Measurements from ENCODE around the gene R3HCC1L.
"Not testable (repeated sequence)": the region's sequence is repeated elsewhere in the genome, so short reads cannot be mapped to it uniquely, and the experiment has no call there.

The R3HCC1L gene

GRCh38 chr10:98139431-98139830, 5.0 kb downstream of the R3HCC1L start:
- no peak for DNase-seq (ENCODE audit: low spot score)
- in situ Hi-C loops (cut with MboI; ENCODE audit: low pct_unique_long_range_greater_than_20kb, low sequenced_read_pairs, unreplicated experiment) = no loop called here
- TF ChIP-seq CTCF (IDR thresholded peaks at IDR 0.05; ENCODE audit: extremely low read depth, insufficient read depth, missing control alignments) = no peak

GRCh38 chr10:98141484-98142073, 7.1 kb downstream of the R3HCC1L start:
- TF ChIP-seq CTCF (IDR thresholded peaks at IDR 0.05; ENCODE audit: extremely low read depth, insufficient read depth, missing control alignments) = no peak
- DNase-seq (ENCODE audit: low spot score) = no peak
- in situ Hi-C loops (cut with MboI; ENCODE audit: low pct_unique_long_range_greater_than_20kb, low sequenced_read_pairs, unreplicated experiment) = no loop called here

GRCh38 chr10:98144985-98145384, 10.5 kb downstream of the R3HCC1L start:
- no peak for DNase-seq (ENCODE audit: low spot score)
- TF ChIP-seq CTCF (IDR thresholded peaks at IDR 0.05; ENCODE audit: extremely low read depth, insufficient read depth, missing control alignments) = no peak
- in situ Hi-C loops (cut with MboI; ENCODE audit: low pct_unique_long_range_greater_than_20kb, low sequenced_read_pairs, unreplicated experiment) = no loop called here

GRCh38 chr10:98149858-98150257, 15.4 kb downstream of the R3HCC1L start:
- in situ Hi-C loops (cut with MboI; ENCODE audit: low pct_unique_long_range_greater_than_20kb, low sequenced_read_pairs, unreplicated experiment) = no loop called here
- TF ChIP-seq CTCF (IDR thresholded peaks at IDR 0.05; ENCODE audit: extremely low read depth, insufficient read depth, missing control alignments) = no peak
- DNase-seq (ENCODE audit: low spot score) = no peak

- in situ Hi-C loops (cut with MboI; ENCODE audit: low pct_unique_long_range_greater_than_20kb, low sequenced_read_pairs, unreplicated experiment) = no loop called here
- no peak for TF ChIP-seq CTCF (IDR thresholded peaks at IDR 0.05; ENCODE audit: extremely low read depth, insufficient read depth, missing control alignments)
- DNase-seq (ENCODE audit: low spot score) = no peak
Measured at GRCh38 chr10:98150544-98150943, 16.1 kb downstream of the R3HCC1L start.

- in situ Hi-C loops (cut with MboI; ENCODE audit: low pct_unique_long_range_greater_than_20kb, low sequenced_read_pairs, unreplicated experiment) = not testable (repeated sequence)
Measured at GRCh38 chr10:98152778-98153177, 18.3 kb downstream of the R3HCC1L start.

GRCh38 chr10:98153213-98153958, 18.9 kb downstream of the R3HCC1L start:
- DNase-seq (ENCODE audit: low spot score); in situ Hi-C loops (cut with MboI; ENCODE audit: low pct_unique_long_range_greater_than_20kb, low sequenced_read_pairs, unreplicated experiment): not testable (repeated sequence)

More at GRCh38 chr10:98152778-98153177, 18.3 kb downstream of the R3HCC1L start:
- not testable (repeated sequence) for DNase-seq (ENCODE audit: low spot score)

Measured in GM13977 (cell line).